Measurements from ENCODE around the gene CARF. TPM values are rescaled to one million over a fixed set of nuclear protein-coding genes. Genes with fewer than 3 reads are reported as not detected.

The CARF gene
- total RNA-seq, 1 experiment from 2014 or later = 4.9 TPM

- Histone ChIP-seq H3K36me3 (ENCODE audit: control insufficient read depth, insufficient read depth, low read length) (no peaks in the 10 kb centered on the region), H3K9me3 (no peaks in the 10 kb centered on the region), H3K4me1 (peaks cover 11% of the 10 kb centered on the region), H3K27me3 (replicated peaks; ENCODE audit: control insufficient read depth, insufficient read depth, low read length) (no peaks in the 10 kb centered on the region), H3K4me3 (ENCODE audit: low read depth, low read length) (no peak overlapping the region)
- H3K27ac Mint-ChIP-seq (ENCODE audit: unreplicated experiment) = no peak overlapping the region
- DNase-seq = no peak
- ChIA-PET POLR2A (no interaction called here), CTCF (no interaction called here)
- no TSS peak for BruUV-seq (replicated peaks)
- TF ChIP-seq CTCF (IDR thresholded peaks at IDR 0.05; ENCODE audit: insufficient read depth in 1 of 2, low read depth in 1 of 2, low read length in 1 of 2, severe bottlenecking in 1 of 2, unreplicated experiment in 1 of 2) = no peak
- peaks cover 34% of the 10 kb centered on the region for H3K4me1 Mint-ChIP-seq (ENCODE audit: low read depth, unreplicated experiment)
- intact Hi-C loops (cut with micrococcal nuclease; ENCODE audit: unreplicated experiment) = no loop called here
- H3K9me3 Mint-ChIP-seq (ENCODE audit: unreplicated experiment) = no peaks in the 10 kb centered on the region
- H3K4me3 Mint-ChIP-seq (ENCODE audit: unreplicated experiment) = no peak overlapping the region
- peaks cover 32% of the 10 kb centered on the region for H3K36me3 Mint-ChIP-seq (ENCODE audit: insufficient read depth, unreplicated experiment)
- no peaks in the 10 kb centered on the region for H3K27me3 Mint-ChIP-seq (ENCODE audit: insufficient read depth, unreplicated experiment)
Measured at GRCh38 chr2:203022751-203023150, 110.7 kb downstream of the CARF start.

GRCh38 chr2:203025592-203025991 lies 113.5 kb downstream of the CARF start:
- Histone ChIP-seq H3K36me3 (ENCODE audit: control insufficient read depth, insufficient read depth, low read length) (no peaks in the 10 kb centered on the region; the same call in 1 of the 2 replicates), H3K4me3 (ENCODE audit: low read depth, low read length) (no peak overlapping the region), H3K4me1 (no peaks in the 10 kb centered on the region), H3K9me3 (no peaks in the 10 kb centered on the region), H3K27me3 (replicated peaks; ENCODE audit: control insufficient read depth, insufficient read depth, low read length) (no peaks in the 10 kb centered on the region)
- Mint-ChIP-seq H3K27me3 (ENCODE audit: insufficient read depth, unreplicated experiment) (no peaks in the 10 kb centered on the region), H3K36me3 (ENCODE audit: insufficient read depth, unreplicated experiment) (peaks cover 15% of the 10 kb centered on the region), H3K27ac (ENCODE audit: unreplicated experiment) (no peak overlapping the region), H3K4me3 (ENCODE audit: unreplicated experiment) (no peak overlapping the region), H3K4me1 (ENCODE audit: low read depth, unreplicated experiment) (peaks cover 13% of the 10 kb centered on the region), H3K9me3 (ENCODE audit: unreplicated experiment) (no peaks in the 10 kb centered on the region)
- no TSS peak for BruUV-seq (replicated peaks)
- ChIA-PET POLR2A (no interaction called here), CTCF (no interaction called here)
- intact Hi-C loops (cut with micrococcal nuclease; ENCODE audit: unreplicated experiment) = no loop called here
- DNase-seq = no peak
- TF ChIP-seq CTCF (IDR thresholded peaks at IDR 0.05; ENCODE audit: insufficient read depth in 1 of 2, low read depth in 1 of 2, low read length in 1 of 2, severe bottlenecking in 1 of 2, unreplicated experiment in 1 of 2) = no peak

GRCh38 chr2:203030545-203030944 lies 118.5 kb downstream of the CARF start:
- intact Hi-C loops (cut with micrococcal nuclease; ENCODE audit: unreplicated experiment) = no loop called here
- ChIA-PET CTCF (no interaction called here), POLR2A (no interaction called here)
- no peaks in the 10 kb centered on the region; the same call in 1 of the 2 replicates for H3K36me3 ChIP-seq (ENCODE audit: control insufficient read depth, insufficient read depth, low read length)
- no peaks in the 10 kb centered on the region for H3K27me3 ChIP-seq (replicated peaks; ENCODE audit: control insufficient read depth, insufficient read depth, low read length)
- H3K4me1 ChIP-seq = no peaks in the 10 kb centered on the region
- TF ChIP-seq CTCF (IDR thresholded peaks at IDR 0.05; ENCODE audit: insufficient read depth in 1 of 2, low read depth in 1 of 2, low read length in 1 of 2, severe bottlenecking in 1 of 2, unreplicated experiment in 1 of 2) = no peak
- Mint-ChIP-seq H3K4me3 (ENCODE audit: unreplicated experiment) (no peak overlapping the region), H3K27me3 (ENCODE audit: insufficient read depth, unreplicated experiment) (no peaks in the 10 kb centered on the region), H3K36me3 (ENCODE audit: insufficient read depth, unreplicated experiment) (peaks cover 11% of the 10 kb centered on the region), H3K4me1 (ENCODE audit: low read depth, unreplicated experiment) (peaks cover 12% of the 10 kb centered on the region), H3K27ac (ENCODE audit: unreplicated experiment) (no peak overlapping the region), H3K9me3 (ENCODE audit: unreplicated experiment) (no peaks in the 10 kb centered on the region)
- no peak for DNase-seq
- H3K4me3 ChIP-seq (ENCODE audit: low read depth, low read length) = no peak overlapping the region
- no TSS peak for BruUV-seq (replicated peaks)
- no peaks in the 10 kb centered on the region for H3K9me3 ChIP-seq
